K562 (cell line): ENCODE results near the gene GPR183. TPM values are rescaled to one million over a fixed set of nuclear protein-coding genes. Genes with fewer than 3 reads are reported as not detected.

Experiments used
- ATAC-seq: fragments of 200-7000 bp; cut with Tn5 transposase; 3 replicates; pipeline ENCODE4 v1.9.1; 2020; ENCODE audit warnings: moderate library complexity
- BruUV-seq: library from RNA; stranded (reverse); fragments of 400-500 nt; replicated peaks from 2 replicates; lab custom pipeline; 2021; lab: Mats Ljungman, UMichigan
- CTCF ChIA-PET: fragments of 300-600 bp; formaldehyde crosslinking; extraction: SDS; loops from one replicate; lab custom pipeline; 2021; ENCODE audit warnings: low intra/inter-chr PET ratio; lab: Yijun Ruan, JAX
- POLR2A ChIA-PET: fragments of 300-600, 350-650 bp; sonication (Branson Sonifier 250); formaldehyde crosslinking; extraction: SDS; loops from one replicate; lab custom pipeline; 2021; ENCODE audit warnings: antibody characterized with exemption, inconsistent platforms; lab: Yijun Ruan, JAX
- DNase-seq, 4 experiments: peaks; one replicate each; pipeline versions ENCODE4 v3.0.0 to v3.0.0-alpha.2; 2011 to 2018; ENCODE audit warnings: low spot score in 3 of 4, mixed read lengths in 3 of 4; ENCODE audit errors: extremely low read depth in 1 of 4
- FAIRE-seq: peaks from 2 replicates; lab custom pipeline; 2011; peaks lifted over from hg19 to GRCh38; lab: Jason Lieb, UNC
- H2AFZ ChIP-seq: 2 replicates; pipeline ENCODE4 v1.6.0; 2011; ENCODE audit warnings: low read depth, low read length, control low read depth, inconsistent platforms
- H3K27ac ChIP-seq: fragments of 200-600 bp; 3 replicates; pipeline ENCODE4 v1.8.0; 2011; ENCODE audit warnings: low read depth, mild to moderate bottlenecking, control low read depth, inconsistent platforms, low read length, moderate library complexity, mixed read lengths; ENCODE audit errors: extremely low read depth
- H3K27me3 ChIP-seq, 2 experiments: fragments of 300-600 bp in 1 of 2; 2 replicates in 1 of 2; 3 replicates in 1 of 2; pipeline versions ENCODE4 v1.6.0 to v1.8.0; 2011; ENCODE audit warnings: inconsistent platforms in 2 of 2, low read length in 2 of 2, mild to moderate bottlenecking in 1 of 2, mixed read lengths in 1 of 2, moderate library complexity in 1 of 2; ENCODE audit not compliant: control insufficient read depth in 2 of 2, insufficient read depth in 2 of 2
- H3K36me3 ChIP-seq: fragments of 300-600 bp; 3 replicates; pipeline ENCODE4 v1.8.0; 2011; ENCODE audit warnings: mild to moderate bottlenecking, low read length, inconsistent platforms; ENCODE audit not compliant: control insufficient read depth, insufficient read depth
- H3K4me1 ChIP-seq, 2 experiments: fragments of 200-600 bp in 1 of 2; replicated peaks in 1 of 2; 2 replicates in 1 of 2; 3 replicates in 1 of 2; pipeline versions ENCODE4 v1.5.1 to v1.8.0; 2011; ENCODE audit warnings: inconsistent platforms in 2 of 2, low read length in 2 of 2, mild to moderate bottlenecking in 1 of 2, mixed read lengths in 1 of 2, moderate library complexity in 1 of 2; ENCODE audit not compliant: control insufficient read depth in 2 of 2, insufficient read depth in 2 of 2
- H3K4me2 ChIP-seq: 2 replicates; pipeline ENCODE4 v1.6.1; 2011; ENCODE audit warnings: low read length, control low read depth, inconsistent platforms, mixed read lengths; ENCODE audit not compliant: insufficient read depth
- H3K4me3 ChIP-seq: fragments of 200-600 bp; sonication (generic), shearing (Covaris generic); 2 replicates; pipeline ENCODE4 v1.5.1; 2016; ENCODE audit warnings: control low read depth, inconsistent platforms
- H3K79me2 ChIP-seq: fragments of 200-600 bp; 3 replicates; pipeline ENCODE4 v1.8.0; 2011; ENCODE audit warnings: low read length, inconsistent platforms; ENCODE audit not compliant: control insufficient read depth, insufficient read depth
- H3K9ac ChIP-seq, 2 experiments: 2 replicates each; pipeline versions ENCODE4 v1.6.0 to v1.6.1; 2011; ENCODE audit warnings: low read depth in 2 of 2, low read length in 2 of 2, control low read depth in 1 of 2, inconsistent platforms in 1 of 2, mild to moderate bottlenecking in 1 of 2, mixed read lengths in 1 of 2; ENCODE audit not compliant: insufficient read depth in 1 of 2
- H3K9me1 ChIP-seq: one replicate; pipeline ENCODE4 v1.6.0; 2011; ENCODE audit warnings: inconsistent platforms, mild to moderate bottlenecking, low read length, moderate library complexity; ENCODE audit not compliant: control insufficient read depth, insufficient read depth
- H3K9me3 ChIP-seq: replicated peaks from 2 replicates; pipeline ENCODE4 v1.5.1; 2011; ENCODE audit warnings: low read depth, low read length, inconsistent platforms; ENCODE audit not compliant: control insufficient read depth, insufficient read depth
- H4K20me1 ChIP-seq: replicated peaks from 2 replicates; pipeline ENCODE4 v1.6.1; 2011; ENCODE audit warnings: low read length, inconsistent platforms, mixed read lengths; ENCODE audit not compliant: control insufficient read depth, insufficient read depth
- EZH2 ChIP-seq: IDR thresholded peaks from 2 replicates; pipeline ENCODE4 v1.6.1; 2012; ENCODE audit warnings: low read depth, mild to moderate bottlenecking, inconsistent platforms, low read length, borderline replicate concordance
- FOXJ3 ChIP-seq: sonication (generic); formaldehyde crosslinking; IDR thresholded peaks from 2 replicates; pipeline ENCODE4 v1.4.0; 2020; ENCODE audit warnings: mild to moderate bottlenecking, missing genetic modification reagents
- FOXK1 ChIP-seq: sonication (generic); formaldehyde crosslinking; IDR thresholded peaks from 2 replicates; pipeline ENCODE4 v1.8.0; 2022; ENCODE audit warnings: missing genetic modification reagents, mild to moderate bottlenecking, borderline replicate concordance
- FUS ChIP-seq: fragments of 200-400 bp; formaldehyde crosslinking; optimal IDR thresholded peaks from 2 replicates; pipeline ENCODE3; 2017; ENCODE audit warnings: low read depth, low read length
- GATA2 ChIP-seq: sonication (generic); formaldehyde crosslinking; IDR thresholded peaks from 2 replicates; pipeline ENCODE4 v1.4.0; 2020; ENCODE audit warnings: mild to moderate bottlenecking, missing genetic modification reagents
- HSF4 ChIP-seq: fragments of 250-450 bp; sonication (Bioruptor Pico); IDR thresholded peaks from 2 replicates; pipeline ENCODE4 v2.1.2; 2022; ENCODE audit warnings: mild to moderate bottlenecking, moderate library complexity, borderline replicate concordance
- ILF3 ChIP-seq: fragments of 450-650 bp; IDR thresholded peaks from 2 replicates; pipeline ENCODE4 v1.6.1; 2018; ENCODE audit warnings: antibody characterized with exemption, mild to moderate bottlenecking, moderate library complexity, borderline replicate concordance
- U2AF1 ChIP-seq: fragments of 200-400 bp; formaldehyde crosslinking; optimal IDR thresholded peaks from 2 replicates; pipeline ENCODE3; 2017; ENCODE audit warnings: mild to moderate bottlenecking, low read depth, low read length, moderate library complexity
- WGBS: fragments of 100-300 bp; shearing (Covaris generic); methylation state at CpG from one replicate; pipeline ENCODE4 v1.1.6; 2016; ENCODE audit warnings: low coverage, mixed read lengths; ENCODE audit not compliant: insufficient coverage; ENCODE audit errors: missing lambda C conversion rate; 5-methylcytosine and 5-hydroxymethylcytosine counted together
- in situ Hi-C: fragments of 300-500 bp; cut with MboI; formaldehyde crosslinking; loops from 4 replicates; pipeline ENCODE4 v1.15.0; 2018; ENCODE audit warnings: inconsistent platforms, mixed read lengths
- intact Hi-C: fragments of 100-400 bp; cut with micrococcal nuclease; formaldehyde crosslinking; loops from 2 replicates; pipeline ENCODE4 v1.14.2; 2022
- polyA plus RNA-seq, 8 experiments: library from polyadenylated mRNA; depleted of rRNA in 4 of 8; stranded (reverse) in 5 of 8; unstranded in 3 of 8; fragments of >200 nt; fragmentation: Nextera tagmentation in 2 of 8; fragmentation: Illumina TruSeq in 1 of 8; extraction: Ambion mirVana in 2 of 8; extraction: Trizol in 1 of 8; gene quantifications; 2 replicates each; pipeline versions ENCODE4 v1.2.1 to v1.2.3, GENCODE V29; 2011 to 2014; ENCODE audit warnings: inconsistent platforms in 1 of 8, missing spikeins in 1 of 8
- total RNA-seq, 7 experiments: library from RNA; depleted of rRNA in 6 of 7; stranded (reverse); fragments of >200 nt in 6 of 7; fragmentation: Illumina TruSeq in 2 of 7; extraction: Trizol in 2 of 7; gene quantifications; 2 replicates each; pipeline versions ENCODE4 v1.2.1 to v1.2.3, GENCODE V29; 2011 to 2021; ENCODE audit warnings: low replicate concordance in 1 of 7
- TF ChIP-seq, protein P1 (sequence below), 2 experiments: IDR thresholded peaks; 2 replicates each; pipeline ENCODE4 v1.6.1; 2012; ENCODE audit warnings: improper control_type of control experiment in 2 of 2, low read depth in 2 of 2, low read length in 2 of 2, borderline replicate concordance in 1 of 2
- TF ChIP-seq, protein P2 (sequence below): fragments of 250-450 bp; sonication (Bioruptor Pico); IDR thresholded peaks from 2 replicates; pipeline ENCODE4 v1.4.0; 2020; ENCODE audit warnings: mild to moderate bottlenecking, moderate library complexity, borderline replicate concordance
- TF ChIP-seq, protein P3 (sequence below): fragments of 450-650 bp; IDR thresholded peaks from 2 replicates; pipeline ENCODE4 v1.6.1; 2018; ENCODE audit warnings: mild to moderate bottlenecking, low read depth; ENCODE audit not compliant: partially characterized antibody

Gene GPR183
- total and polyA plus RNA-seq, 9 of the 15 experiments (the other 6 are each of a cell fraction or from before 2014, with no cell fraction given) = 1.3 to 10.2 (median 3.7) TPM

DNA sequence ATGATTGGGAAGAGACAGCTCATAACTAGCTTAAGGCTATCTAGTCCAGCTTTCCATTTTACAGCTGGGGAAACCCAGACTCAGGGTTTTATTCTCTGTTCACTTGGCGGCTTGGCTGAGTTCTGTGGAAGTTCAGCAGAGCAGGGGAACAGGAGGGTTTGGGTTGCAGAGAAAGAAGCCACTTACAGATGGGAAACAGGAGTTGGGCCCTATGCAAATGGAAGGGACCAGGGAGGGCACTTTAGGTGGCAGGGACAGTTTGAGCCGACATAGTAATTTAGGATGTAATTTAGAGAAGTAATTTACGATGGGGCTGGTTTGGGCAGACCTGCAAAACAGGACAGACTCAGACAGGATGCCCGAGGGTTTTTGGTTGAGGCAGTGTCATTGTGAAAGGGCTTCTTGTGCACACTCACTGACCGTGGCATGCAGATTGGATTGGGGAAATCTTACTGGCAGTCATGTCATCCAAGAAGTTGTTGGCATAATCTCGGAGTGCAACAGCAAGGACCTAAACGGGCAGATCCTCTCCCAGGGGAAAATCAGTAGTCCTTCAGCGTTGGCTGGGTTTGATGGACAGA, 47.3 kb upstream of the GPR183 start:
- H3K9ac ChIP-seq = no peak overlapping the region
- H3K4me1 ChIP-seq = peaks cover 8 to 25% of the 10 kb centered on the region in 2 experiments; a peak in 4 of 5 replicates
- POLR2A ChIA-PET = no interaction called here
- peaks cover 2% of the 10 kb centered on the region; the same call in 2 of the 3 replicates for H3K79me2 ChIP-seq
- no peaks in the 10 kb centered on the region for H3K9me3 ChIP-seq
- ATAC-seq (no peak), DNase-seq (no peak), FAIRE-seq (no peak)
- 91% methylated on average over 6 of the region's 8 CpGs for WGBS
- intact Hi-C loops = no loop called here
- H3K27ac ChIP-seq = no peak overlapping the region
- in situ Hi-C loops = no loop called here
- CTCF ChIA-PET = no interaction called here
- H3K9me1 ChIP-seq = peaks cover 4% of the 10 kb centered on the region
- no peaks in the 10 kb centered on the region for H3K27me3 ChIP-seq
- H2AFZ ChIP-seq = no peak overlapping the region
- no TSS peak for BruUV-seq
- H4K20me1 ChIP-seq = no peaks in the 10 kb centered on the region
- H3K4me3 ChIP-seq = no peak overlapping the region
- no peak overlapping the region for H3K4me2 ChIP-seq
- peaks cover 45% of the 10 kb centered on the region; the same call in 2 of the 3 replicates for H3K36me3 ChIP-seq
- no peak for TF ChIP-seq GATA2 (CRISPR knock-in tag)
- TF ChIP-seq, protein P1, sequence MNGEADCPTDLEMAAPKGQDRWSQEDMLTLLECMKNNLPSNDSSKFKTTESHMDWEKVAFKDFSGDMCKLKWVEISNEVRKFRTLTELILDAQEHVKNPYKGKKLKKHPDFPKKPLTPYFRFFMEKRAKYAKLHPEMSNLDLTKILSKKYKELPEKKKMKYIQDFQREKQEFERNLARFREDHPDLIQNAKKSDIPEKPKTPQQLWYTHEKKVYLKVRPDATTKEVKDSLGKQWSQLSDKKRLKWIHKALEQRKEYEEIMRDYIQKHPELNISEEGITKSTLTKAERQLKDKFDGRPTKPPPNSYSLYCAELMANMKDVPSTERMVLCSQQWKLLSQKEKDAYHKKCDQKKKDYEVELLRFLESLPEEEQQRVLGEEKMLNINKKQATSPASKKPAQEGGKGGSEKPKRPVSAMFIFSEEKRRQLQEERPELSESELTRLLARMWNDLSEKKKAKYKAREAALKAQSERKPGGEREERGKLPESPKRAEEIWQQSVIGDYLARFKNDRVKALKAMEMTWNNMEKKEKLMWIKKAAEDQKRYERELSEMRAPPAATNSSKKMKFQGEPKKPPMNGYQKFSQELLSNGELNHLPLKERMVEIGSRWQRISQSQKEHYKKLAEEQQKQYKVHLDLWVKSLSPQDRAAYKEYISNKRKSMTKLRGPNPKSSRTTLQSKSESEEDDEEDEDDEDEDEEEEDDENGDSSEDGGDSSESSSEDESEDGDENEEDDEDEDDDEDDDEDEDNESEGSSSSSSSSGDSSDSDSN (IDR thresholded peaks at IDR 0.05; ENCODE audit: borderline replicate concordance in 1 of 2, low read depth in 2 of 2, low read length in 2 of 2) = no peak
- TF ChIP-seq, protein P2, sequence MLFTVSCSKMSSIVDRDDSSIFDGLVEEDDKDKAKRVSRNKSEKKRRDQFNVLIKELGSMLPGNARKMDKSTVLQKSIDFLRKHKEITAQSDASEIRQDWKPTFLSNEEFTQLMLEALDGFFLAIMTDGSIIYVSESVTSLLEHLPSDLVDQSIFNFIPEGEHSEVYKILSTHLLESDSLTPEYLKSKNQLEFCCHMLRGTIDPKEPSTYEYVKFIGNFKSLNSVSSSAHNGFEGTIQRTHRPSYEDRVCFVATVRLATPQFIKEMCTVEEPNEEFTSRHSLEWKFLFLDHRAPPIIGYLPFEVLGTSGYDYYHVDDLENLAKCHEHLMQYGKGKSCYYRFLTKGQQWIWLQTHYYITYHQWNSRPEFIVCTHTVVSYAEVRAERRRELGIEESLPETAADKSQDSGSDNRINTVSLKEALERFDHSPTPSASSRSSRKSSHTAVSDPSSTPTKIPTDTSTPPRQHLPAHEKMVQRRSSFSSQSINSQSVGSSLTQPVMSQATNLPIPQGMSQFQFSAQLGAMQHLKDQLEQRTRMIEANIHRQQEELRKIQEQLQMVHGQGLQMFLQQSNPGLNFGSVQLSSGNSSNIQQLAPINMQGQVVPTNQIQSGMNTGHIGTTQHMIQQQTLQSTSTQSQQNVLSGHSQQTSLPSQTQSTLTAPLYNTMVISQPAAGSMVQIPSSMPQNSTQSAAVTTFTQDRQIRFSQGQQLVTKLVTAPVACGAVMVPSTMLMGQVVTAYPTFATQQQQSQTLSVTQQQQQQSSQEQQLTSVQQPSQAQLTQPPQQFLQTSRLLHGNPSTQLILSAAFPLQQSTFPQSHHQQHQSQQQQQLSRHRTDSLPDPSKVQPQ (CRISPR knock-in tag) = no peak
- no peak for TF ChIP-seq ILF3
- TF ChIP-seq EZH2 = no peak
- no peak for TF ChIP-seq U2AF1
- TF ChIP-seq, protein P3, sequence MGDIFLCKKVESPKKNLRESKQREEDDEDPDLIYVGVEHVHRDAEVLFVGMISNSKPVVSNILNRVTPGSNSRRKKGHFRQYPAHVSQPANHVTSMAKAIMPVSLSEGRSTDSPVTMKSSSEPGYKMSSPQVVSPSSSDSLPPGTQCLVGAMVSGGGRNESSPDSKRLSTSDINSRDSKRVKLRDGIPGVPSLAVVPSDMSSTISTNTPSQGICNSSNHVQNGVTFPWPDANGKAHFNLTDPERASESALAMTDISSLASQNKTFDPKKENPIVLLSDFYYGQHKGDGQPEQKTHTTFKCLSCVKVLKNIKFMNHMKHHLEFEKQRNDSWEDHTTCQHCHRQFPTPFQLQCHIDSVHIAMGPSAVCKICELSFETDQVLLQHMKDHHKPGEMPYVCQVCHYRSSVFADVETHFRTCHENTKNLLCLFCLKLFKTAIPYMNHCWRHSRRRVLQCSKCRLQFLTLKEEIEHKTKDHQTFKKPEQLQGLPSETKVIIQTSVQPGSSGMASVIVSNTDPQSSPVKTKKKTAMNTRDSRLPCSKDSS = no peak
- TF ChIP-seq FUS = no peak
- no peak for TF ChIP-seq FOXK1 (CRISPR knock-in tag)
- no peak for TF ChIP-seq FOXJ3
- no peak for TF ChIP-seq HSF4 (CRISPR knock-in tag)
